H9 (cell line): ENCODE results near the gene GABRG2. TPM values are rescaled to one million over a fixed set of nuclear protein-coding genes. Genes with fewer than 3 reads are reported as not detected.

ENCODE experiments used
- DNase-seq: peaks from one replicate; pipeline ENCODE4 v3.0.0-alpha.2; 2017
- H2AFZ ChIP-seq: one replicate; pipeline ENCODE4 v1.6.1; 2013; ENCODE audit warnings: mild to moderate bottlenecking, low read length, control low read depth, moderate library complexity
- H2AK5ac ChIP-seq: 2 replicates; pipeline ENCODE4 v1.6.1; 2013; ENCODE audit warnings: low read length, control low read depth, mixed read lengths; ENCODE audit not compliant: insufficient read length
- H2BK120ac ChIP-seq: one replicate; pipeline ENCODE4 v1.6.1; 2013; ENCODE audit warnings: low read depth, mild to moderate bottlenecking, low read length, control low read depth, inconsistent platforms; ENCODE audit not compliant: poor library complexity, severe bottlenecking
- H2BK12ac ChIP-seq: 2 replicates; pipeline ENCODE4 v1.6.1; 2013; ENCODE audit warnings: low read length, control low read depth, mixed read lengths, low read depth; ENCODE audit not compliant: insufficient read length
- H2BK15ac ChIP-seq: 2 replicates; pipeline ENCODE4 v1.6.1; 2013; ENCODE audit warnings: low read depth, low read length, control low read depth
- H2BK20ac ChIP-seq: one replicate; pipeline ENCODE4 v1.6.1; 2013; ENCODE audit warnings: low read depth, mild to moderate bottlenecking, low read length, control low read depth, inconsistent platforms; ENCODE audit not compliant: poor library complexity, severe bottlenecking
- H2BK5ac ChIP-seq: 2 replicates; pipeline ENCODE4 v1.6.1; 2013; ENCODE audit warnings: low read length, control low read depth, mixed read lengths; ENCODE audit not compliant: insufficient read length
- H3K14ac ChIP-seq: 2 replicates; pipeline ENCODE4 v1.6.1; 2013; ENCODE audit warnings: low read length, control low read depth; ENCODE audit not compliant: insufficient read depth
- H3K18ac ChIP-seq: 2 replicates; pipeline ENCODE4 v1.6.1; 2013; ENCODE audit warnings: low read depth, mild to moderate bottlenecking, mixed read lengths, low read length, control low read depth; ENCODE audit not compliant: insufficient read length
- H3K23ac ChIP-seq: 2 replicates; pipeline ENCODE4 v1.6.1; 2013; ENCODE audit warnings: low read length, control low read depth, mixed read lengths, low read depth; ENCODE audit not compliant: insufficient read length
- H3K23me2 ChIP-seq: 2 replicates; pipeline ENCODE4 v1.6.1; 2013; ENCODE audit warnings: low read depth, mild to moderate bottlenecking, mixed read lengths, low read length, control low read depth; ENCODE audit not compliant: insufficient read length, poor library complexity, severe bottlenecking
- H3K27ac ChIP-seq: 2 replicates; pipeline ENCODE4 v1.5.1; 2013; ENCODE audit warnings: low read length, control low read depth, mixed read lengths, low read depth; ENCODE audit not compliant: insufficient read length
- H3K27me3 ChIP-seq: 2 replicates; pipeline ENCODE4 v1.6.1; 2013; ENCODE audit warnings: low read length, control low read depth, inconsistent platforms; ENCODE audit not compliant: insufficient read depth
- H3K4ac ChIP-seq: 2 replicates; pipeline ENCODE4 v1.6.1; 2013; ENCODE audit warnings: low read depth, mild to moderate bottlenecking, control low read depth, inconsistent platforms, low read length, moderate library complexity
- H3K4me1 ChIP-seq: 2 replicates; pipeline ENCODE4 v1.6.1; 2013; ENCODE audit warnings: low read length, control low read depth, inconsistent platforms; ENCODE audit not compliant: insufficient read depth
- H3K4me2 ChIP-seq: 2 replicates; pipeline ENCODE4 v1.6.1; 2013; ENCODE audit warnings: low read length, control low read depth, mixed read lengths; ENCODE audit not compliant: insufficient read length, insufficient read depth
- H3K56ac ChIP-seq: 2 replicates; pipeline ENCODE4 v1.6.1; 2013; ENCODE audit warnings: low read depth, mild to moderate bottlenecking, mixed read lengths, low read length, control low read depth; ENCODE audit not compliant: insufficient read length
- H3K79me1 ChIP-seq: 2 replicates; pipeline ENCODE4 v1.6.1; 2013; ENCODE audit warnings: low read depth, mild to moderate bottlenecking, moderate library complexity, low read length, control low read depth, inconsistent platforms; ENCODE audit not compliant: insufficient read depth, poor library complexity, severe bottlenecking
- H3K79me2 ChIP-seq: 2 replicates; pipeline ENCODE4 v1.6.1; 2013; ENCODE audit warnings: low read length, control low read depth, inconsistent platforms; ENCODE audit not compliant: insufficient read depth
- H3K9ac ChIP-seq: 2 replicates; pipeline ENCODE4 v1.6.1; 2013; ENCODE audit warnings: low read length, control low read depth, mixed read lengths; ENCODE audit not compliant: insufficient read length; ENCODE audit errors: extremely low read depth
- H3K9me3 ChIP-seq: one replicate; pipeline ENCODE4 v1.6.1; 2013; ENCODE audit warnings: low read depth, low read length, inconsistent platforms; ENCODE audit not compliant: control insufficient read depth
- H3T11ph ChIP-seq: one replicate; pipeline ENCODE4 v1.6.1; 2013; ENCODE audit warnings: mild to moderate bottlenecking, low read length, control low read depth, inconsistent platforms
- H4K20me1 ChIP-seq: one replicate; pipeline ENCODE4 v1.6.1; 2013; ENCODE audit not compliant: control insufficient read depth, insufficient read length, insufficient read depth
- H4K5ac ChIP-seq: 2 replicates; pipeline ENCODE4 v1.6.1; 2013; ENCODE audit warnings: low read depth, mild to moderate bottlenecking, mixed read lengths, low read length, control low read depth; ENCODE audit not compliant: insufficient read length
- H4K8ac ChIP-seq: replicated peaks from 2 replicates; pipeline ENCODE4 v1.6.1; 2013; ENCODE audit warnings: low read length, control low read depth, mixed read lengths, low read depth; ENCODE audit not compliant: insufficient read length
- H4K91ac ChIP-seq: 2 replicates; pipeline ENCODE4 v1.6.1; 2013; ENCODE audit warnings: low read depth, mild to moderate bottlenecking, moderate library complexity, mixed read lengths, low read length, control low read depth; ENCODE audit not compliant: insufficient read length
- H3K27ac Mint-ChIP-seq, 3 experiments: 2 replicates in 2 of 3; 3 replicates in 1 of 3; pipeline ENCODE4 v1.8.0; 2020 to 2021; ENCODE audit warnings: mixed read lengths in 3 of 3, mild to moderate bottlenecking in 1 of 3, moderate library complexity in 1 of 3
- H3K27me3 Mint-ChIP-seq: 2 replicates; pipeline ENCODE4 v1.8.0; 2021; ENCODE audit warnings: low read depth, mild to moderate bottlenecking, moderate library complexity, mixed read lengths
- H3K36me3 Mint-ChIP-seq, 3 experiments: 2 replicates in 2 of 3; 3 replicates in 1 of 3; pipeline ENCODE4 v1.8.0; 2020 to 2021; ENCODE audit warnings: low read depth in 3 of 3, mixed read lengths in 3 of 3; ENCODE audit not compliant: insufficient read depth in 1 of 3
- H3K4me1 Mint-ChIP-seq, 2 experiments: 2 replicates each; pipeline ENCODE4 v1.8.0; 2020; ENCODE audit warnings: mixed read lengths in 2 of 2
- H3K4me3 Mint-ChIP-seq, 2 experiments: 2 replicates in 1 of 2; 3 replicates in 1 of 2; pipeline ENCODE4 v1.8.0; 2020 to 2021; ENCODE audit warnings: mild to moderate bottlenecking in 2 of 2, mixed read lengths in 2 of 2, moderate library complexity in 1 of 2
- H3K9me3 Mint-ChIP-seq, 2 experiments: 2 replicates in 1 of 2; 3 replicates in 1 of 2; pipeline ENCODE4 v1.8.0; 2020; ENCODE audit warnings: mild to moderate bottlenecking in 2 of 2, mixed read lengths in 2 of 2, moderate library complexity in 1 of 2
- CTCF ChIP-seq: fragments of 200-600 bp; sonication (generic); conservative IDR thresholded peaks from 3 replicates; pipeline ENCODE4 v1.8.0; 2021; ENCODE audit warnings: antibody characterized with exemption, mild to moderate bottlenecking
- WGBS: extraction: QIAGEN DNeasy Blood & Tissue Kit; methylation state at CpG from one replicate; pipeline ENCODE4 v1.1.7; 2013; ENCODE audit warnings: missing lambda C conversion rate, low lambda C conversion rate, mixed read lengths; ENCODE audit not compliant: insufficient read length; ENCODE audit errors: extremely low coverage; 5-methylcytosine and 5-hydroxymethylcytosine counted together
- total RNA-seq: library from RNA; stranded (reverse); gene quantifications from 2 replicates; pipeline ENCODE4 v1.2.1, GENCODE V29; 2021

Gene GABRG2
- total RNA-seq, 1 experiment from 2014 or later = 0.98 TPM

GRCh38 chr5:162119801-162120200, 52.2 kb downstream of the GABRG2 start:
- no peak overlapping the region for H3K23ac ChIP-seq
- no peaks in the 10 kb centered on the region for H4K20me1 ChIP-seq
- H3K14ac ChIP-seq = no peak overlapping the region
- H3K27me3 ChIP-seq = no peaks in the 10 kb centered on the region
- no peak overlapping the region for H4K8ac ChIP-seq
- no peak for TF ChIP-seq CTCF
- no peak overlapping the region for H2BK20ac ChIP-seq
- H3T11ph ChIP-seq = no peak overlapping the region
- no peak overlapping the region for H2BK15ac ChIP-seq
- H3K9ac ChIP-seq = no peak overlapping the region
- H2AK5ac ChIP-seq = no peak overlapping the region
- no peak overlapping the region for H3K56ac ChIP-seq
- no CpG with 5 or more reads among the region's 3 CpGs for WGBS
- no peak overlapping the region for H3K4me2 ChIP-seq
- no peak overlapping the region for H2AFZ ChIP-seq
- H3K27me3 Mint-ChIP-seq = no peaks in the 10 kb centered on the region
- no peak overlapping the region for H3K27ac Mint-ChIP-seq
- no peak overlapping the region for H4K91ac ChIP-seq
- no peak overlapping the region for H3K27ac ChIP-seq
- H2BK5ac ChIP-seq = no peak overlapping the region
- H4K5ac ChIP-seq = no peak overlapping the region
- H3K23me2 ChIP-seq = no peaks in the 10 kb centered on the region
- no peak for DNase-seq
- H3K36me3 Mint-ChIP-seq = peaks cover 0 to 5% (median 0%) of the 10 kb centered on the region in 3 experiments; a peak in 2 of 7 replicates
- no peaks in the 10 kb centered on the region for H3K9me3 ChIP-seq
- no peak overlapping the region for H3K4me3 Mint-ChIP-seq
- no peak overlapping the region for H2BK120ac ChIP-seq
- no peak overlapping the region for H3K18ac ChIP-seq
- peaks cover 0 to 4% of the 10 kb centered on the region in 2 experiments; a peak in 1 of 5 replicates for H3K9me3 Mint-ChIP-seq
- no peaks in the 10 kb centered on the region for H3K4me1 ChIP-seq
- H3K79me2 ChIP-seq = no peaks in the 10 kb centered on the region
- no peaks in the 10 kb centered on the region for H3K79me1 ChIP-seq
- no peak overlapping the region for H2BK12ac ChIP-seq
- peaks cover 9 to 12% of the 10 kb centered on the region in 2 experiments for H3K4me1 Mint-ChIP-seq
- H3K4ac ChIP-seq = no peak overlapping the region
